NCI-H2107 treated with DMSO at 0.1 percent for 48 hours (cell line): ENCODE data around the gene SPRY1.
A peak's percentile ranks its signal among the peaks of the same experiment; 100 is the strongest.

Experiments
- DNase-seq: peaks from one replicate; lab custom pipeline; 2025; ENCODE audit not compliant: unreplicated experiment; lab: John Stamatoyannopoulos, UW

Gene SPRY1

GRCh38 chr4:123396307-123397143, at the start of gene SPRY1:
SPRY1 (plus strand) TSS chr4:123396795; CDS start chr4:123401592, 4,797 bp downstream.
- peak; percentile 64 for DNase-seq

GRCh38 chr4:123346951-123347350, 49.6 kb upstream of the SPRY1 start:
- DNase-seq: no peak

- no peak for DNase-seq
Measured at GRCh38 chr4:123348946-123349345, 47.6 kb upstream of the SPRY1 start.

- no peak for DNase-seq
Measured at GRCh38 chr4:123349421-123350190, 47.0 kb upstream of the SPRY1 start.

- DNase-seq: peak; percentile 57
Measured at GRCh38 chr4:123350191-123350544, 46.4 kb upstream of the SPRY1 start.

GRCh38 chr4:123350726-123351125, 45.9 kb upstream of the SPRY1 start:
- no peak for DNase-seq

DNA sequence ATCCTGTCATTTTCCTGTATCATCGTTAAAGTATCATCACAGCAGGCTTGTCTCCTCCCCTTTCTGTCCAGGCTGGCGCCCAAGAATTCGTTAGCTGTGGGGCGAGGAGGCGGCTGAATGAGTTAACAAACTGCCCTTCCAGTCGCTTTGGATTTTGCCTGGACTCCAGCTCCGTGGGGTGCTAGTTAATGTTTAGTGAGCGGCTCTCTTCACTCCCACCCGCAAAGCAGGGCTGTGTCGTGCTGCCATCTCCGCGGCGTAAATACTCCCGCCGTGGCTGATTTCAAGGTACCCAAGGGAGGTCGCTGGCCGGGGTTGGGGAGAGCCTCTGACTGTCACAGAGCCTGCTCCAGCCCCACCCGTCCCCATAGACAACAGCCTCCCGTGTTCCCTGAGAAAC, 44.9 kb upstream of the SPRY1 start:
- DNase-seq: no peak

DNA sequence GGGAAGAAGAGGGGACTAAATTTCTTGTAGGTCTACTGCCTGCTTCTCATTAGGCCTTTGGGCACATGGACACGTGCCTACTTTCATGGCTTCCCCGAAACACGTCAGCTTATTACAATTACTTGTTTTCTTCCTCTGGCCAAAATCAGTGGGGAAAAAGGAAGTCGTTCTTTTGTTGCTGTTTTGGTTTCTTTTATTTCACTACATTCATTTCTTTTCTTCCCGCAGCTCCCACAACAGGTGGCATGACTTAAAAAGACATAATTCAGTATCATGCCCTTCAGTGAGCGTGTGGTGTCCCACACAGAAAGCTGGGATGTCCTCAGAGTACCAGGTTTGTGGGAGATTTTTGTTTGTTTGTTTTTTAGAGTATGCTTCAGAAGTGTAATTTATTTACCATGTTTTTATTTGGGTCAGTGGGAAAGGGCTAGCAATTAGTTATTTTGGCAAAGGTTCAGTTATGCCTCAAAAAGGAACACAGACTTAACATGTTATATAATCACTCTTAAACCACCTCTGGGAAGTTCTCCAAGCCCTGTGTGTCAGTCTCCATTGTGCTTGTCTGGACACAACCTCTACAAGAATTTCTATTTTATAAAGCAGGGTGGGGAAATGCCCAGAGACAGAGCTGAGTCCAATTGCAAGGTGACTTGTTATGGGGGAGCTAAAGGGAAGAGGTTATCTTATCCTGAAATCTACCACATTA, 44.2 kb upstream of the SPRY1 start:
- DNase-seq: peak; percentile 14

- DNase-seq: no peak
Measured at GRCh38 chr4:123352966-123353365, 43.6 kb upstream of the SPRY1 start.

DNA sequence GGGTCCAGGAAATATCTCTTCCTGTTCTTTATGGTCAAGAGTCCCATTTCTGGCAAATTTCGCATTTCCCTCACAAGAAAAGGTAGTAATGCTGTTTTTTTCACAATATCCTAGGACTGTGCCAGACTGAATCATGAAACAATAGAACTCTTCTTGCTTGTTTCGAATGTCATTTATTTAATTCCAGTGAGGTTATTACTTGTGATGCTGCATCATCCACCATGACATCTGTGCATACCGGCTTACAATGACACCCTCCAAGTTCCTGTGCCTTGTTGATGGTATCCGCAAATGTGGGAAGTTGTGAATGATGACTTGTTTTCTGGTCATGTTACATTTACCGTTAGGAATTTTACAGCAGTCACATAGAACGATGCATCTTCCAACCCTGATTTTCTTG, 42.9 kb upstream of the SPRY1 start:
- no peak for DNase-seq

GRCh38 chr4:123354701-123355100, 41.9 kb upstream of the SPRY1 start:
- DNase-seq: no peak

DNA sequence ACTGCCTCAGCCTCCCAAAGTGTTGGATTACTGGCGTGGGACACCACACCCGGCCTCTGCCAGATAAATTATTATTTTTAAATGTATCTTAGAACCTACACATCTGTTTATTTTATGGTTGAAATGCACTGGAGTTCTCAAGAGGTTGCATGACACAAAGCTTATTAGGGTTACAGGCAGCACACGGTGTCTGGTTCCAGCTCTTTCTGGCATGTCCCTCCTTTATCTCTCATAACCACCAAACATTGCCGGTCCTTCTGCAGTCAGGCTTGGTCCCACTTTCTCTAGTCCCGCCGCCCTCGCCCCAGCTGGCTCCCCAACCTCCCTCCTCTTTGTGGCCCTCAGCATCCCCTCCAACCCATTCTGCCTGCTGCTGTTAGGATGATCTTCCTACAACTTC, 39.7 kb upstream of the SPRY1 start:
- peak; percentile 11 for DNase-seq

DNA sequence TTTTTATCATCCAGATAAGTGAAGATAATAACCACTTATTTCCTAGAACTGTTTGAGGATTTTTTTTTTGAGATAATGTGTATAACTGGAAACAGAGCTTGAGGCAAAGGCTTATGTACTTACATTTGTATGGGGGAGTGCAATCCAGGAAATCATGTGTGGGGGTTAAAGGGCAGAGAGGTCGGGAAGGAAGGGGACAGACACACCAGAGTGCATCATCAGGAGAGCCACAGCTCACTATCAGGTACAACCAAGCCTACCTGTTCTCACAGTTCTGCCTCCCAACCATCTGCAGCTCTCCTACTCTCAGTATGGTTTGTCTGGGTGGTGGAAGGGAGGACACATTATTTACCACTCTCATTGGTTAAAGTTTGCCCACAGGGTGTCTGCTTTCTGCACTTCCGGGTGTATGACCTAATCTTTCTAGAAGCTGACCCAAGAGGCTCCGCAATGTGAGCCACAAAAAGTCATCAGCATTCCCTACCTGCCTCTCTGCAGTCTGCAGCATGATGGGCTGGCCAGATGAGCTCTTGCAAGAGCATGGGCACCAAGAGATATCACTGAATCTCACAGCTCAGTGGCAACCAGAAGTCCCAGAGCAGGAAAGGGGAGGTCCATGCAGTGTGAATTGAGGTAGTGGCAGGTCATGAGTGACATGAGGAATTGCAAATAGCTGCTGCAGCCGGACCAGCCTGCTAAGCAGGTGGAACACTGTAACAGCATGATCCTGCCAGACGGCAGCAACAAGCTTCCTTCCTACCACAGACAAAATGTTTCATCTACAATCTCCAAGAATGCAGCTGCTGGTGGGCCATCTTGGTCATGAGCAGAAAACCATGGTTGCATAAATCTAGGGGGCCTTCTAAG, 36.9 kb upstream of the SPRY1 start:
- no peak for DNase-seq

- DNase-seq: no peak
Measured at GRCh38 chr4:123361195-123361861, 35.3 kb upstream of the SPRY1 start.

DNA sequence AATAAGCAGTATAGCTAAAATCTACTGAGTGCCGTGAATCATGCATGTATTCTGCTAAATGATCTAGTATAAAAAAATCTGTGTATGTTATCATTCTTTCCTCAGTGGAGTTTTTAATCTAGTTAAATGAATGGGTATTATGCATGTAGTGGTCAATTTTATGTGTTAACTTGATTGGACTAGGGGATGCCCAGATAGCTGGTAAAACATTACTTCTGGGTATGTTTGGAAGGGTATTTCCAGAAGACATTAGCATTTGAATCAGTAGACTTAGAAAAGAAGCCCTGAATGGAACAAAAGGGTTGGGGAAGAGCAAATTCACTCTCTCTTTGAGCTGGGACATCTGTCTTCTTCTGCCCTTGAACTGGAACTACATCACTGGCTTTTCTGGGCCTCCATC, 34.5 kb upstream of the SPRY1 start:
- DNase-seq: no peak

DNA sequence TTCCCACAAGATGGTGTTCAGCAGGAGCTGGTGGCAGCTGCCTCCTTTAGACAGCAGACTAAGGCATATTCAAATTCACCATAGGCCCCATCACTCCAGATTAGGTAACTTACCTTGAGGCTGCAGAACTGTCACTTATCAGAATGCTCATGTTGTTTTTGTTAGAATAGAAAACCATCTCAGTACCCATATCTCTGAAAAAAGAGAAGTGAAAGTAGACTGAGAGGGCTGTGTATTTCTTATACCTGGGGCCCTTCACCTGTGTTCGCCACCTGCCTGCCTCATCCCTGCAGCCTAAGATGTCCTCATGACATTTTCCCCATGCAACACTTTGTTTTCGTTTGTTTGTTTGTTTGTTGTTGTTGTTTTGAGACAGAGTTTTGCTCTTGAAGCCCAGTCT, 32.9 kb upstream of the SPRY1 start:
- DNase-seq: no peak

- DNase-seq: no peak
Measured at GRCh38 chr4:123364906-123365305, 31.7 kb upstream of the SPRY1 start.

- DNase-seq: no peak
Measured at GRCh38 chr4:123365412-123365811, 31.2 kb upstream of the SPRY1 start.

DNA sequence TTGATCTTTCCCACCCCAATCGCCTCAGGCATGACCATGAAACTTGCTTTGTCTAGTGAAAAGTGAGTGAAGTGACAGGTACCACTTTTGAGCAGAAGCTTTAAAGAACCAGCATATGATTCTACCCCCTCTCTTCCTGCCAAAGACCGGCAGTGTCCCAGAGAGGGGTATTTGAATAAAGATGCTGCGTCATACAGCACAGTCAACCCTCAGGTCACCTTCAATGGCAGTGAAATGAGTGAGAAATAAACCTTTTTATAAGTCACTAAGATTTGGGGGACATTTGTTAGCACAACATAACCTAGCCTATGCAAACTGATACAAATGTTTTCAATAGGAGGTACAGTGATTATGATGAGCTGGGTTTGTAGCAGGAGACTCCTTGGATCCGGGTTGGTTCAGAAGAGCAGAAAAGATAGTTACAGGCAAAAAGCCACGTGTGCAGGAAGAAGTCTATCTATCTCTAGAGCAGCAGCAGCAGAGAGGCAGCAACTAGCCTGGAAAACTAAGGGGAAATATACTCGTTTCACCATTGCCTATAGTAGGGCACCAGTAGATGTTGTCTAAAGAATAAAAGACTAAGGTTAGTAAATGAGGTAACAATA, 30.3 kb upstream of the SPRY1 start:
- DNase-seq: no peak

GRCh38 chr4:123378794-123379193, 17.8 kb upstream of the SPRY1 start:
- no peak for DNase-seq
